MG63 (cell line): ENCODE measurements around the gene KCNMB2. TPM values are rescaled to one million over a fixed set of nuclear protein-coding genes. Genes with fewer than 3 reads are reported as not detected.

Experiments
- DNase-seq: peaks from one replicate; pipeline ENCODE4 v3.0.0-alpha.2; 2020
- H3K27me3 ChIP-seq: fragments of 250-450 bp; sonication (Bioruptor Pico); 2 replicates; pipeline ENCODE4 v1.5.1; 2020; ENCODE audit warnings: mild to moderate bottlenecking, moderate library complexity
- H3K36me3 ChIP-seq: fragments of 250-450 bp; sonication (Bioruptor Pico); 2 replicates; pipeline ENCODE4 v1.5.1; 2020; ENCODE audit warnings: mild to moderate bottlenecking, moderate library complexity
- H3K4me3 ChIP-seq: fragments of 250-450 bp; sonication (Bioruptor Pico); 2 replicates; pipeline ENCODE4 v1.5.1; 2020; ENCODE audit warnings: mild to moderate bottlenecking, moderate library complexity
- H3K9me3 ChIP-seq: fragments of 250-450 bp; sonication (Bioruptor Pico); 2 replicates; pipeline ENCODE4 v1.5.1; 2020; ENCODE audit warnings: mild to moderate bottlenecking, moderate library complexity
- total RNA-seq: library from RNA; depleted of rRNA; stranded (reverse); fragments of >200 nt; shearing (Covaris generic); gene quantifications from 2 replicates; pipeline ENCODE4 v1.2.3, GENCODE V29; 2014; ENCODE audit warnings: low replicate concordance

The KCNMB2 gene
- total RNA-seq, 1 experiment from 2014 or later, result not detected

DNA sequence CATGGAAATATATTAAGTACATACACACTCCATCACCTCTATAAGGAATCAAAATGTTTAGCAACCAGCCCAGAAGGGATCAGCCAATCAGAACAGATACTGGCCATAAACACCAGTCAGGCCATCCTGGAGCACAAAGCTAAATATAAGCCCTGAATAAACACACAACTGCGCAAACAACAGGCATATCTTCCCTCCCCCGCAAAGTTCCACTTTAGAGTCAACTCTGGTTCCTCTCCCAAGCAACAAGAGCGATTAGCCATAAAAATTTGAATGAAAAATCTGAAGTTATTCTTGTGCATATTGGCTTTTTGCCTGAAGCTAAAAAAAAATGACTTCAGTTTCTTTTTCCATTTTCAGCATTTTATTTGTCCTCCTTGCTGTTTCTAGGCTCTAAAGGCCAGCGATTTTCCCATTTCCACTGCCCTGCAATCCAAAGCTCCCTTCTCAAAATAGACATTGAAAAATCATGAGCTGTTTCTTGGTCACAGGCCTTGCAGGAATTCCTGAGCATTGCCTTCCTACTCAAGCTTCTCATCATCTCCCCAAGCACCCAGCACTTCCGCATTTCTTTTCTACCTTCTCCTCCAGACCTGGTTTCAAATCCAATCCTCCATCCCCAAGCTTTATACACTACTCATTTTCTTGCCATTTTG lies 287.5 kb downstream of the KCNMB2 start:
- H3K9me3 ChIP-seq, result no peaks in the 10 kb centered on the region
- H3K4me3 ChIP-seq, result no peak overlapping the region
- DNase-seq, result no peak
- no peaks in the 10 kb centered on the region for H3K36me3 ChIP-seq
- H3K27me3 ChIP-seq, result no peaks in the 10 kb centered on the region

DNA sequence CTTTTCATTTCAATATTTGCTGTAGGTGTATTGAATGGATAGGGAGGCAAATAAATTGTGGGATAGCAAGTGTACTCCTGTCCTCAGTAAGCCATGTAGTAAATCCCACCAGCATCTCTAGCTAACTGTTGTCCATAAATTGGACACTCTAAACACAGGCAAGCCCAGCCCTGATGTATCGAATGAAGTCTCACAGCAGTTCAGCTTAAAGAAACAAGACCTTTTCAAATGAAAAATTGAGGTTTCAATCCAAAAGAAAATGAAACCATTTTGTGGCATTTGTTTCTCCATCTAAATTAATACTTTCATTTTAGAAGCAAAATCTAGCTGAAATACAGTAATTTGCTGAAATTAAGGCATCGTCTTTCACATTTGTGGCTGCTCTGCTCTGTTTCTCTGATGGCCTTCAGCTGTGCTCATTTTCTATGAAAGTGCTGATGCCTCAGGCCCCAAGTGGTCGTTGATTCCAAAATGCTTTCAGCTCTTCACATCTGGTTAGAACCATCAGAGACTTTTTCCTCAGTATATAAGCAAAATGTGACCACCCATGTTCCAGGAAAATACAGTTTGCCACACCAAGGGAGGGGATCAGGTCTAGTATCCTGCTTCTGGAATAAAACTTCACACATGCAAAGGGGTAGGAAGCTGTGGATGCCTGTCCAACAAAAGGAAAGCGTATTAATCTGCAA lies 290.3 kb downstream of the KCNMB2 start:
- no peak for DNase-seq
- H3K27me3 ChIP-seq, result no peaks in the 10 kb centered on the region
- no peaks in the 10 kb centered on the region for H3K9me3 ChIP-seq
- no peak overlapping the region for H3K4me3 ChIP-seq
- no peaks in the 10 kb centered on the region for H3K36me3 ChIP-seq

DNA sequence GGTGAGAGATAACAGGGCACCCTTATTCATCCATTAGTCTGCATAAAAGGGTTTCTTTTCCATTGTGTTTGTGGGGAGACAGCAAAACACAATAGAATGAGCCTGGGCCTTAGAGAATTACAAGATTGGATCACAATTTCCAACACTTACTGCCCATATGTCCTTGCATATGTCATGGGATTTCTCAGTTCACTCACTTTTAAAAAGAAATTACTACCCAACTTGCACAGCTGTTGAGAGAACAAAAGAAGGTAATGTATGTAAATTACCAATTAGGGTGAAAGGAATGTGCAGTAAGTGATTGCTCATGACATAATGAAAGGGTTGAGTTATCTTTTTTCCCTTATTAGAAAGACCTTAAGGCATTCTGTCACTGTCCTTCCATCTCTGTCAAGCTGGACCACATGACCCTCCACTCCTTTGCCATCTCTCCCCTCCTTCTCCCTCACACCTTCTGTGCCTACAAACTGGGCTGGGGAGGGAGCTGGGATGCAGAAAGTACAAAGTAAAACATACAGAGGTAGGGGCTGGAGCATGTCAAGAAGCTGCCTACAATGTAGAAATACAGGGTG lies 291.1 kb downstream of the KCNMB2 start:
- H3K36me3 ChIP-seq, result no peaks in the 10 kb centered on the region
- H3K4me3 ChIP-seq, result no peak overlapping the region
- DNase-seq, result no peak
- no peaks in the 10 kb centered on the region for H3K27me3 ChIP-seq
- no peaks in the 10 kb centered on the region; the same call in 1 of the 2 replicates for H3K9me3 ChIP-seq

DNA sequence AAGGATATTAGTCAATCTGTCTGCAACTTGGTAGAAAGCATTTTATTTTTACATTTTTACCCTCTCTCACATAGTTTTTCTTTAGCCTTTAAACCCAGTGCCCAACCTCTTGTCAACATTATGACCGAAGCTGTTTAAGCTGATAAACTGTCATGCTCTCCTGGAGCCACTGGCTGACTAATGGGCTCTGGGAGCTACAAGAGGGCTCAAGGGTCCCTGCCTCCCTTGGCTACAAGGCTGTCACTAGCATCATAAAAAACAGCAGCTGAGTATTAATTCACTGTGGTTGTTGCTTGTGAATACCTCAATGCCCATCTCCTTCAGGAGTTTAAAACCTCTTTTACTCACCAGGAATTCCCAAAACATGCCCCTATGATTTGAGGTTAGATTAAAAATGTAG lies 297.5 kb downstream of the KCNMB2 start:
- no peaks in the 10 kb centered on the region; the same call in 1 of the 2 replicates for H3K27me3 ChIP-seq
- no peak overlapping the region for H3K4me3 ChIP-seq
- no peaks in the 10 kb centered on the region for H3K36me3 ChIP-seq
- no peak for DNase-seq
- H3K9me3 ChIP-seq, result no peaks in the 10 kb centered on the region; the same call in 1 of the 2 replicates

DNA sequence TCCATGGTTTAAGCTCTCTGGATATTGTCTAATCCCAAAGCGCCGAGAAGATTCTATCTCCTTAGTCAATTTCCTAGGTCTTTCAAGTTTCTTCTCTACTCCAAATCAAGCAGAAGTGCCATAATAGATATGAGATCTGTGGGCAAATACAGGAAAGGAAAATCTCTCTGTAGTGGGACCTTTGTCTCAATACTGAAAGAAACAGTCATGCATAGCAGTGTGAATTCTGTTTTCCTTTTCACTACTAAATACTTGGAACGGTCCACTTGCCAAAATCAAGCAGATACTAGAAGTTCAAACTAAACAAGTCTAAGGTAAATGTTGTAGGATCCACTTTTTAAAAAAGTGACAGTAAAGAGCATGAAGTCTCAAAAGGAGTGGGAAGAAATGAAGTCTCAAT lies 298.8 kb downstream of the KCNMB2 start:
- no peaks in the 10 kb centered on the region for H3K36me3 ChIP-seq
- no peaks in the 10 kb centered on the region; the same call in 1 of the 2 replicates for H3K9me3 ChIP-seq
- H3K4me3 ChIP-seq, result no peak overlapping the region
- H3K27me3 ChIP-seq, result no peaks in the 10 kb centered on the region; the same call in 1 of the 2 replicates
- no peak for DNase-seq

DNA sequence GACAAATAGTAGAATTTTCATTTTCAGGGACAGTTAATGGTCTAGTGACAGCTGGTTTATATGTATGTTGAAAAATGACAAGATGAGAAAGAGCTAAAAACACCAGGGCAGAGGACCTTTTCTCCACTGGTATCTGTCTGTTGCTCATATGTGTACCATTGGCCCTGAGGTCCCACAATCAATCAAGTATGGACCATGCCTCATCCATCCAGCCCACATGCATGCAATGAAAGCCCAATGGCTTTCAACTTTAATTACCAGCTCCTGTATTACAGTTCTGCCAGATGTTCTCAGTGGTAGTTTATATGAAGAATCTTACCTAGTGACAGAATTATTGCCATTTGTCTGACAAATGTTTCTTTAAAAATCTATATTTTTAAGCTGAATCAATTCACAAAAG lies 301.3 kb downstream of the KCNMB2 start:
- Histone ChIP-seq H3K27me3 (no peaks in the 10 kb centered on the region; the same call in 1 of the 2 replicates), H3K36me3 (no peaks in the 10 kb centered on the region), H3K4me3 (no peak overlapping the region), H3K9me3 (no peaks in the 10 kb centered on the region)
- no peak for DNase-seq

DNA sequence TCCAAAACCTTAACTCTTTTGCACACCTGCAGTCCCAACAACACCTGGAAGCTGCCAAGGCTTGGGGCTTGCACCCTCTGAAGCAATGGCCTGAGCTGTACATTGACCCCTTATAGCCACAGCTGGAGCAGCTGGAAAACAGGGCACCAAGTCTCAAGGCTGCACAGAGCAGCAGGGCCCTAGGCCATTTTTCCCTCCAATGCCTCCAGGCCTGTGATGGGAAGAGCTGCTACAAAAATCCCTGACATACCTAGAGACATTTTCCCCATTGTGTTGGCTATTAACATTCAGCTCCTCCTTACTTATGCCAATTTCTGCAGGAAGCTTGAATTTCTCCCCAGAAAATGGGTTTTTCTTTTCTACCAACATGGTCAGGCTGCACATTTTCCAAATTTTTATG lies 304.4 kb downstream of the KCNMB2 start:
- H3K36me3 ChIP-seq, result no peaks in the 10 kb centered on the region
- no peaks in the 10 kb centered on the region for H3K9me3 ChIP-seq
- no peaks in the 10 kb centered on the region for H3K27me3 ChIP-seq
- no peak overlapping the region for H3K4me3 ChIP-seq
- no peak for DNase-seq

DNA sequence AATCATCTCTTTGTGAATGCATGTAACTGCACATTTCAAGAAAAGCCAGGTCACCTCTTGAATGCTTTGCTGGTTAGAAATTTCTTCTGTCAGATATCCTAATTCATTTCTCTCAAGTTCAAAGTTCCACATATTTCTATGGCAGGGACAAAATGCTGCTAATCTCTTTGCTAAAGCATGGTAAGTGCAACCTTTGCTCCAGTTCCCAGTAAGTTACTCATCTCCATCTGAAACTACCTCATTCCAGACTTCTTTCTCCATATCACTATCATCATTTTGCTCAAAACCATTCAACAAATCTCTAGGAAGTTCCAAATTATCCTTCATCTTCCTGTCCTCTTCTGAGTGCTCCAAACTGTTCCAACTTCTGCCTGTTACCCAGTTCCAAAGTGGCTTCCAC lies 304.8 kb downstream of the KCNMB2 start:
- H3K27me3 ChIP-seq, result no peaks in the 10 kb centered on the region
- no peak overlapping the region for H3K4me3 ChIP-seq
- H3K36me3 ChIP-seq, result no peaks in the 10 kb centered on the region
- no peak for DNase-seq
- no peaks in the 10 kb centered on the region for H3K9me3 ChIP-seq

DNA sequence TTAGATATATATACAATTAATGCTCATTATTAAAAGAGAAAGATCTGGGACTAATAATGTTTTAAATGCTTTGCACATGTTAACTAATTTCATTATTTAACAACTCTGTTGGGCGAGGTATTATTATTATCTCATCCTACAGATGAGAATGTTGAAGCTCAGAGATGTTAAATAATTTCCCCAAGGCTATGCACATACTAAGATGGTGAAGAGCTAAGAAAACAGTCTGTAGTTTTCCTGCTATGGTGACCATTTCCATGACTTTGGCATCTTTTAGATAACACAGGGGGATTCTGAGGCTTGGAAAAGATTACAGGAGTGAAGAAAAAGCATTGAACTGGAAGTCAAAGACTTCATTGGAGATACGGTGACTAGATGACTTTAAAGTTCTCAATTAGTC lies 308.7 kb downstream of the KCNMB2 start:
- Histone ChIP-seq H3K27me3 (no peaks in the 10 kb centered on the region), H3K9me3 (no peaks in the 10 kb centered on the region), H3K36me3 (no peaks in the 10 kb centered on the region), H3K4me3 (no peak overlapping the region)
- DNase-seq, result no peak

DNA sequence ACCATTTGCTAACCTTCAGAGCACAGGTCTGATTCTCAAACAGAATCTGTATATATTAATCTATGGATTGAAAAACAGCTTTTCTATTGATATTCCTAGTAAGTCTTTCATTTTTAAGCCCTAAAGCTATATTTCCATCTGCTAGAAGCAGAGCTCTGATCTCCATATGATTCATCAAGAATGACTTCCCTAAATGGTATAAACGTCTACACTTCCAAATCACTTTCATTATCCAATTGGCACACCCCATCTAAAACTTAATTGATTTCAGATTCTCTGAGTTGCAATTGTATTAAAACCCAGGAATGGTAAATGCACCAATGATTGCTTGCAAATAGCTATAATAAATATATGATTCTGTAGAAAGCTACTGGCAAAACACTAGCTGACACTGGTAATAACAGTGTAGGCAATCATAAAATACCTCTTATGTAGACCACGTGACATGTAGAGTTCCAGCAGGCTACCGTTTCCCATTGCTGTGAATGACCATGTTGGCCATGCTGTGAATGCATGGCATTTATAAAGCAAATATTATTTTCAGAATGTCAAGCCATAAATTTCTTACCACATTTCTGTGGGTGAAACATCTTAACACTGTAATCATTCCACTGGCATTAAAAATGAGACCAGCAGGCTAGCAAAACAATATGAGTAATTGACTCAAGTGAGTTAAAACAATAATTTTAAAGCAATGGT lies 309.3 kb downstream of the KCNMB2 start:
- Histone ChIP-seq H3K9me3 (no peaks in the 10 kb centered on the region), H3K4me3 (no peak overlapping the region; the same call in 1 of the 2 replicates), H3K36me3 (no peaks in the 10 kb centered on the region), H3K27me3 (no peaks in the 10 kb centered on the region)
- peak; percentile 61 for DNase-seq

DNA sequence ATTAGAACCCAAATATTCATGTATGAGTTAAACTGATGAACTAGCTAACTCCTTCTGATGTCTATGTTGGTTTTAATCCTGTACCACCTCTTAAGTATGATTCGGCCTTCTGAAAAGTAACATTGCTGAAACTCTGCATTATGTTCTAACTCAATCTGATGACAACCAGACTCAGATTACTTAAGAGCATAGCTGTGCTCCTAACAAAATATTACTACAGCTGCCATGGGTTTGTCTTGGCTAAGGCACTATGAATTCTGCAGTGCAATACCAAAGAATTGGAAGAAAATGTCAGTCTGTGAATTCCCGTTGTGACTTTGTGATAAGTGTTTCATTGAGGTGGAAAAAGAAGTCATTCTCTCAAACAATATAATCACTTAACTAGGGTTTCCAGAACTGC lies 311.0 kb downstream of the KCNMB2 start:
- no peak for DNase-seq
- Histone ChIP-seq H3K27me3 (no peaks in the 10 kb centered on the region), H3K4me3 (no peak overlapping the region), H3K36me3 (no peaks in the 10 kb centered on the region), H3K9me3 (no peaks in the 10 kb centered on the region)

DNA sequence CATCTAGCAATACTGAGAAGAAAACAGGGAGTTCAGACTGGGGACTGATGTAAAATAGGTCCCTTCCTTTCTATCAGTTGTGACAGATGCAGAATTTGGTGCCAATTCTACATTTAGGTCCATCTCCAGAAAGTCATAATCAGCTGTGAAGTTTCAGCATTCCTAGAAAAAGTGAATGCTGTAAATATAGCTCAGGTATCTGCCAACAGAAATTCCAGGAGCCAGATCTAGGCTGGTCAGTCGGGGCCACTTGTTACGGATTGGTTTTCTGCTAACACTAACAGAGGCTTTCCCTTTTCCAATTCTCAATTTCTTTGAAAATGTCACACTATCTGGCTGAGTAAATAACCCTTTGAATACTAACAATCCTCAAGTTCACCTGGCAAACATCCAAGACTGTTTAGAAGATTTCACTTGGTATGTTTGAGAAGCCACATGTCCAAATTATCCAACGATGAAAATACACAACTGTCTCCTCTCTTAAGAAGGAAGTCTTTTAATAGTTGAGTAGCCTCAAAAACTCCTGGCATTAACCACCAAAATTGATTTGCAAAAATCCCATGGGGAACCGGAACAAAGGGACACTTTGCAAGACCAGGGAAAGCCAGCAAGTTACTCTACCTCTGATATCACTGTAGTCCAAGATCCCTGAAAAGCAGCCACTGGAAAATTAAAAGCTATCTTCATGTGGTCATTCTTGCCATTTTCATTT lies 313.1 kb downstream of the KCNMB2 start:
- Histone ChIP-seq H3K36me3 (no peaks in the 10 kb centered on the region), H3K9me3 (no peaks in the 10 kb centered on the region), H3K4me3 (no peak overlapping the region), H3K27me3 (no peaks in the 10 kb centered on the region)
- no peak for DNase-seq

DNA sequence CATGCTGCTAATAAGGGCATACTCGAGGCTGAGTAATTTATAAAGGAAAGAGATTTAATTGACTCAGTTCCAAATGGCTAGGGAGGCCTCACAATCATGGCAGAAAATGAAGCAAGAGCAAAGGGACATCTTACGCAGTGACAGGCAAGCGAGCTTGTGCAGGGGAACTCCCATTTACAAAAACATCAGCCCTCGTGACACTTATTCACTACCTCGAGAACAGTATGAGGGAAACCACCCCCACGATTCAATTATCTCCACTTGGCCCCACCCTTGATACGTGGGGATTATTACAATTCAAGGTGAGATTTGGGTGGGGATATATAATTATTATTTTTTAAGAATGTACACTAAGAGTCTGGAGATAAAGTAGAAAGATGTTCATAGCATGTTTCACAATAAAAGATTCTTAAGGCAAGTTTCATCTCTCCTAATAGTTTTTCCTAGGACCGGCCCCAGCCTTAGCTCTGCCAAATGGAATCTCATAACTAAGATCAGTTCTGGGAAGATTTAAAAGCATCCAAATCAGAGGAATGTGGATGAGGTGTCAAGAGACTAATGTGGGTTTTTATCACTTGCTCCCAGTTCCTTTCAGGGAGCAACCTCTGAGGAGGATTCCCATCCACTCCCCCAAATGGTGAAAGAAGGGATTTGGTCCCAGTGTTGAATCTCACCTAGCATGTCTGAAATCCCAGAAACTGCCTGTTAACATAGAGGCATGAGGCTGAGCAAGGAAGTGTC lies 314.4 kb downstream of the KCNMB2 start:
- no peak for DNase-seq
- Histone ChIP-seq H3K9me3 (no peaks in the 10 kb centered on the region), H3K4me3 (no peak overlapping the region), H3K36me3 (no peaks in the 10 kb centered on the region), H3K27me3 (no peaks in the 10 kb centered on the region)

DNA sequence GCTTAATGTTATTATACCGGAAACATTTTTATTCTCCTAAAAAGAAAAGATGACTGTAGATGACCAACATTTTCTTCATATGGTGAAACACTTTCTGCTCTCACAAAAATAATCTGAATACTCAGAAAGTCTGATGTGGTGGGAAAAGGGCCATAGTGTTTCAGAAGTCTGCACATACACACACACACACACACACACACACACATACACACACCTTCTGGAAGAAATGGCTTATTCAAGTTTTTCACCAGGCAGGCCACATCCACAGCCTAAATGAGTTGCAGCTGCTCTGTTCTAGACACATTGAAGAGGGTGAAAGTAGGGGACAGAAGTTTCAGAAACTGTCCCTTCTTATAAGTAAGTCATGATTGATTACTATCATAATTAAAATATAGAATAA lies 315.3 kb downstream of the KCNMB2 start:
- Histone ChIP-seq H3K36me3 (no peaks in the 10 kb centered on the region), H3K27me3 (no peaks in the 10 kb centered on the region), H3K4me3 (no peak overlapping the region), H3K9me3 (no peaks in the 10 kb centered on the region)
- DNase-seq, result no peak

DNA sequence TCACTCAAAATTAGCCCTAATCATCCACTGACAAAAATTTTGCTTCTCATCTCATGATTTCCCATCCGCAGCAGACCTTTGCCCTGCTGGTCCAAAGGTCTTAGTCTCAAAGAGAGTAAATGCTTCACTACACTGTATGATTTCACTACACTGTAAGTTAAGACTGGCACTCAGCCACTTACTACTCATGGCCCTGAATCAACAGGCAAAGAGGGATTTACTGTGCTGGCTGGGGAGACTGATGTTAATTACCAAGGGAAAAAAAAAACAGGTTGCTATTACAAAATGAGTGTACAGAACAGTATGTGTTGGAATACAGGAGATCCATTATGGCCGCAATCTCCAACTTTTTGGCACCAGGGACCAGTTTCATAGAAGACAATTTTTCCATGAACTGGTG lies 320.6 kb downstream of the KCNMB2 start:
- H3K9me3 ChIP-seq, result no peaks in the 10 kb centered on the region
- peak; percentile 57 for DNase-seq
- no peaks in the 10 kb centered on the region for H3K27me3 ChIP-seq
- H3K4me3 ChIP-seq, result no peak overlapping the region
- H3K36me3 ChIP-seq, result no peaks in the 10 kb centered on the region

DNA sequence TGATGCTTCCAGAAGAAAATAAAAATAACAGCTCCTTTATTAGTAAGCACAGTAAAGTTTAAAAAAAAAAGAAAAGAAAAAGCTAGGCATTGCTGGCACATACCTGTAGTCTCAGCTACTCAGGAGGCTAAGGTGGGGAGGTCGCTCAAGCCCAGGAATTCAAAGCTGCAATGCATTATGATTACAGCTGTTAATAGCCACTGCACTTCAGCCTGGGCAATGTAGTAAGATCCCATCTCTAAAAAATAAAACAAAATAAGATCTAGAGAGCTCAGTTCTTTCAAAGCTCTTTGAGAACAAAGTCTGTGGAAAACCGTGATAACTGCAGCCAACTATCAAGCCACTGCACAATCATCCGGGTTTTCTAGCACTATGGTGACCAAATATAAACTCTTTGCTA lies 323.1 kb downstream of the KCNMB2 start:
- no peaks in the 10 kb centered on the region for H3K27me3 ChIP-seq
- DNase-seq, result no peak

More for the DNA sequence above, 323.1 kb downstream of the KCNMB2 start:
- Histone ChIP-seq H3K36me3 (no peaks in the 10 kb centered on the region), H3K9me3 (no peaks in the 10 kb centered on the region), H3K4me3 (no peak overlapping the region)
